ENCODE measurements around the gene ASCC3. TPM values are rescaled to one million over a fixed set of nuclear protein-coding genes. Genes with fewer than 3 reads are reported as not detected.

Gene ASCC3
- total RNA-seq, 1 donor from 2014 or later = 62.9 TPM

DNA sequence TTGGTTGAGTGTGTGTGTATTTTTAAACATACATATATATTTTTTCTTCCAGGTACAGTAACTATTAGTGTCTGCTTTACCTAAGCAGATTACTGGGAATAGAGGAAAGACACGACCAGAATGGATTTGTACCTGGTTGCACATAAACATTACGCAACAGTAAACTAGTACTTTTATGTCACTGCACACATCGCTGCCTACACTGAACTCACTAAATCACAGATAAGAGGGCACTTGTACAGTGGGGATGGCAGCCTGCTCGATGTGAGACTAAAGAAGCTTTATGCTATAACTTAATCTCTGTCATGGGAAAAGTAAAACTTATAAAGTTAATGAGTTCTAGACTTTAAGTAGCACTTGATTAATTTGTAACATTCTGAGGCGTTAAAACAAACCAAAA is 326.9 kb downstream of the ASCC3 start:
- H3K9me3 Mint-ChIP-seq = no peaks in the 10 kb centered on the region
- intact Hi-C loops (cut with micrococcal nuclease) = no loop called here
- no peak overlapping the region for H3K4me3 Mint-ChIP-seq (ENCODE audit: low read depth)
- no peak overlapping the region for H3K27ac Mint-ChIP-seq
- DNase-seq (ENCODE audit: low spot score) = no peak
- no peaks in the 10 kb centered on the region for H3K27me3 Mint-ChIP-seq (ENCODE audit: low read depth)
- H3K36me3 Mint-ChIP-seq (ENCODE audit: low read depth) = no peaks in the 10 kb centered on the region
- H3K4me1 Mint-ChIP-seq (ENCODE audit: low read depth) = no peaks in the 10 kb centered on the region

DNA sequence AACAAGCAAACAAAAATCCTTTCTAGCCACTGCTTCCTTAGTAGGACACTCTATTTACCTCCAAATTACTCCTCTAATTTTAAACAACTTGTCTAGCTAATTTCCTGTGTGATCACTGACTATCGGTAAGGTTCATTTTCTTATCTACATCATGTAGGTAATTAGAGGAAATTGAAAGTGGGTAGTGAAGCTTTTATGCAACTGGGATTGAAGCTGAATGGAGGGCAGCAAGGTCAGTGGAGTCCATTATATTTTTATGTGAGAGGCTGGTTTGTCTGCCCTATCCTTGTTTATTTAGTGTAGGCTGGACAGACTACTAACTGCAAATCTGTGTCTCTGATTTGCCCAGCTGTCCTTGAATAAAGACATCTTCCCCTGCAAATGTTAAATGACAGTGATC is 327.9 kb downstream of the ASCC3 start:
- intact Hi-C loops (cut with micrococcal nuclease) = no loop called here
- no peak overlapping the region for H3K27ac Mint-ChIP-seq
- H3K4me1 Mint-ChIP-seq (ENCODE audit: low read depth) = no peaks in the 10 kb centered on the region
- no peaks in the 10 kb centered on the region for H3K9me3 Mint-ChIP-seq
- no peaks in the 10 kb centered on the region for H3K27me3 Mint-ChIP-seq (ENCODE audit: low read depth)
- H3K4me3 Mint-ChIP-seq (ENCODE audit: low read depth) = no peak overlapping the region
- no peaks in the 10 kb centered on the region for H3K36me3 Mint-ChIP-seq (ENCODE audit: low read depth)
- DNase-seq (ENCODE audit: low spot score) = no peak

DNA sequence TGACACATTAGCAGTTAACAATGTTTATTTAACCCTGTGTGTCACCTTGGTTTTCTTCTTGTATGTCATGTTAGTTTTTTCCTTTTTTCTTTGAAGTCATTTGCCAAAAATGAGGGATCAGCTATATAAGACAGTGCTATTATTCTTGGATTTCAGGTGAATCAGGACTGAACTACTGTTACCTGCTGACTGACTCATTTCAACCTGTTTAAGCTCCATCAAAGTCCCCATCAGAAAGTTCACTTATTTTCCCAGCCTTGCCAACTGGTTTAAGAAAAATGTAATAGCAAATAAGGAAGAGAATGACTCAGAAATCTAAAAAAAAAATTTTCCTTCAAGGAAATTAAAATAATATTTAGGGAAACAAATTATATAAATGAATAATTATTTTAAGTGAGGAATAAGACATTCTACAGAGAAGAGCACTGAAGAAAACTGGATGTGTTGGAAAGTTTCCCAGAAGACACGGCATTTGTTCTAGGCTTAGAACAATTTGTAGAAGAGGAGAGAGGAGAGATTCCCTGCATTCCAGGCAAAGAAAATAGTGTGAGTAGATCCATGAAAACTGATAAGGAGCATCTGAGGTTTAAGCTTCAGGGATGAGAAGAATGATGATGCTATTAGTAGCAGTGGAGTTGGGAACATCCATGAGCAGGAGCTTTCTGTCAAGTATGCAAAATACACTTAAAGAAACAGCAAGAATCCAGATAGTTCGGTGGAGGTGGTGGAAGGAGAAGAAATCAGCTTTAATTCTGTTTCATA is 331.5 kb downstream of the ASCC3 start:
- DNase-seq (ENCODE audit: low spot score) = no peak
- Mint-ChIP-seq H3K36me3 (ENCODE audit: low read depth) (no peaks in the 10 kb centered on the region), H3K4me1 (ENCODE audit: low read depth) (no peaks in the 10 kb centered on the region), H3K27me3 (ENCODE audit: low read depth) (no peaks in the 10 kb centered on the region), H3K27ac (no peak overlapping the region), H3K9me3 (no peaks in the 10 kb centered on the region), H3K4me3 (ENCODE audit: low read depth) (no peak overlapping the region)
- intact Hi-C loops (cut with micrococcal nuclease) = no loop called here

DNA sequence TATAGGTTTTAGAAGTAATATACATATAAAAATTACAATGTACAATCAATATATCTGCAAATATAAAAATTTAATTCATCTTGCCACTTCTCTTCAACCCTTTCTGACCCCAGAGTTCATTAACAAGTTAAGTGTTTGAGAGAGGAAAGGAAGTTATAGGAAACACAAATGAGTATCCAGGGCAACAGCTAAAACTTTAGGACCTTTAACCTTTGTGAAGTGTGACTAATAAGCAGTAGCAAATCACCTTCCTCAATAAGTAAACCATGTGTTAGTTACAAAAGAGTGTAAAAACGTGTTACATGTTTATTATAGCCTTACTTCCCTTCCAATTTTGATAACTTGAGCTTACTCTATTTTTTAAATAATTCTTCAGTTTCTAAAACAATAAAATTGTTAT is 343.0 kb downstream of the ASCC3 start:
- Mint-ChIP-seq H3K36me3 (ENCODE audit: low read depth) (peaks cover 29% of the 10 kb centered on the region), H3K4me1 (ENCODE audit: low read depth) (no peaks in the 10 kb centered on the region), H3K9me3 (no peaks in the 10 kb centered on the region), H3K27me3 (ENCODE audit: low read depth) (no peaks in the 10 kb centered on the region), H3K27ac (no peak overlapping the region), H3K4me3 (ENCODE audit: low read depth) (no peak overlapping the region)
- DNase-seq (ENCODE audit: low spot score) = no peak
- intact Hi-C loops (cut with micrococcal nuclease) = no loop called here

DNA sequence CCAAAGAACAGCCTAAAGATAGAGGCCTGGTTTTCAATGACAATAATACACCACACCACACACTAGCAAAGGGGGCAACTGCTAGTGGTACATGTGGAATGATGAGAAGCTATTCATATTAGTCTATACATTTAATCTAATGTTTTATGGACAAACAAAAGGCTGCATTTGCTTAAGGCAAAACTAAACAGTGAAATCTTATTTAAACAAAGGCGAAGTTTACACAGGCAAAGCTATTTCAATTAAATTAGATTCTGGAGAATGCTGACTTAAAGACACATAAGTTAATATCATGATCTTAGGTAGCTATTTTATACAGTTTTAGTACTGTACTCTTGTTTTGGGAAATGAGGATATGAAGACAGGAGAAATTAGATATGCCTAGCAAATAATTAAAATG is 362.5 kb downstream of the ASCC3 start:
- Mint-ChIP-seq H3K36me3 (ENCODE audit: low read depth) (peaks cover 11% of the 10 kb centered on the region), H3K27me3 (ENCODE audit: low read depth) (no peaks in the 10 kb centered on the region), H3K4me3 (ENCODE audit: low read depth) (no peak overlapping the region), H3K4me1 (ENCODE audit: low read depth) (no peaks in the 10 kb centered on the region), H3K9me3 (no peaks in the 10 kb centered on the region), H3K27ac (no peak overlapping the region)
- DNase-seq (ENCODE audit: low spot score) = no peak
- intact Hi-C loops (cut with micrococcal nuclease) = no loop called here

DNA sequence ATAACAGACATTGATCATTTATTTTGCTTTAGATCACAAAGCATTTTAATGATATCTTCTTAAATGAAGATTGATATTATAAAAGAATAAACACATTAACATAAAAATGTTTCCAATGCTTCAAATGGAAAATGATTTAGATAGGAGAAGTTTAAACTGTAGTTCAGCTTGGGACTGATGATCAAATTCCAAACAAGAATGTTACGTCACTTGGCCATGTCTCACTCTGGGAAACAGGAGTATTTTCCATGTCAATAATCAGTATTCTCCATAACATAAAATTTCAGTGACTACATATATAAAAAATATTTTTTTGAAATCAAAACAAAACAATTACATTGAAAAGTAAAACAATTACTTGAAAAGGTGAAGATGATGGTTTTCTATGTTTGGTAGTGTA is 363.5 kb downstream of the ASCC3 start:
- no peak for DNase-seq (ENCODE audit: low spot score)
- intact Hi-C loops (cut with micrococcal nuclease) = no loop called here
- H3K4me3 Mint-ChIP-seq (ENCODE audit: low read depth) = no peak overlapping the region
- H3K4me1 Mint-ChIP-seq (ENCODE audit: low read depth) = no peaks in the 10 kb centered on the region
- H3K27ac Mint-ChIP-seq = no peak overlapping the region
- no peaks in the 10 kb centered on the region for H3K9me3 Mint-ChIP-seq
- H3K27me3 Mint-ChIP-seq (ENCODE audit: low read depth) = no peaks in the 10 kb centered on the region
- peaks cover 13% of the 10 kb centered on the region for H3K36me3 Mint-ChIP-seq (ENCODE audit: low read depth)

DNA sequence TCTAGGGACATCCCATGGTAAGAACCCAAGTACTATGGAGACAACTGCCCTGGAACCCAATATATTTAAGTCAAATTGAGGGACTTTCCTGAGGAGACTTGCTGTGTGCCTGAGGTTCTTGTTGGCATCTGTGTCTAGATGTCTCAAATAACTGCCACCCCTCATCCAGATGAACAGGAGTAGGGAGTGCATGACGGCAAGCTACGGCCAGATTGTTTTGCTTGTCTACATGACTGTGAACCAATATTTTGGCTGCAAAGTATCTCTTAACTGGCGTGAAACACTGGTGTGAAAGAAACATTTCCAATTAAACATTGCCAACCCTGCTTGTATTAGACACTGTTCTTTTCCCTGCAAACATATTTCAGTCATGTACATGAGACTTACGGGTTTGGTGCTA is 364.0 kb downstream of the ASCC3 start:
- intact Hi-C loops (cut with micrococcal nuclease) = no loop called here
- H3K4me3 Mint-ChIP-seq (ENCODE audit: low read depth) = no peak overlapping the region
- DNase-seq (ENCODE audit: low spot score) = no peak
- H3K36me3 Mint-ChIP-seq (ENCODE audit: low read depth) = peaks cover 16% of the 10 kb centered on the region
- no peak overlapping the region for H3K27ac Mint-ChIP-seq
- no peaks in the 10 kb centered on the region for H3K27me3 Mint-ChIP-seq (ENCODE audit: low read depth)
- no peaks in the 10 kb centered on the region for H3K4me1 Mint-ChIP-seq (ENCODE audit: low read depth)
- no peaks in the 10 kb centered on the region for H3K9me3 Mint-ChIP-seq

DNA sequence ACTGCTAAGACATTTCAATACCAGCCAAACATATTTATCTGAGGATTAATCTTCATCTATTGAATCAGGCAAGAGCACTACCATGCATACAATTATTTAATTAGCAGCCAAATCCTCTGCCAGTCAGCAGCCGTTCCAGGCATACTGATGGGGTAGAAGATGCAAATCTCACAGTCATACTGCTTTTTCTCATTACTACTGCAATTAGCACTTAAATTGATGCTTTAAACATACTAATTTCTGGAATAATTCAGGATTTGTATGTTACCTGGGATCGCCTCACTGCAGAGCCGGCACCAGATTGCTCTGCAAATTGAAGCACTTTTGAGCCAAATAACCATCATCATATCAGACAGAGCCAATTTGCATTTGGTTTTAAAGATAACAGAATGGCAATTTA is 366.5 kb downstream of the ASCC3 start:
- DNase-seq (ENCODE audit: low spot score) = no peak
- Mint-ChIP-seq H3K36me3 (ENCODE audit: low read depth) (peaks cover 32% of the 10 kb centered on the region), H3K27me3 (ENCODE audit: low read depth) (no peaks in the 10 kb centered on the region), H3K4me3 (ENCODE audit: low read depth) (no peak overlapping the region), H3K9me3 (no peaks in the 10 kb centered on the region), H3K4me1 (ENCODE audit: low read depth) (no peaks in the 10 kb centered on the region), H3K27ac (no peak overlapping the region)
- intact Hi-C loops (cut with micrococcal nuclease) = no loop called here

DNA sequence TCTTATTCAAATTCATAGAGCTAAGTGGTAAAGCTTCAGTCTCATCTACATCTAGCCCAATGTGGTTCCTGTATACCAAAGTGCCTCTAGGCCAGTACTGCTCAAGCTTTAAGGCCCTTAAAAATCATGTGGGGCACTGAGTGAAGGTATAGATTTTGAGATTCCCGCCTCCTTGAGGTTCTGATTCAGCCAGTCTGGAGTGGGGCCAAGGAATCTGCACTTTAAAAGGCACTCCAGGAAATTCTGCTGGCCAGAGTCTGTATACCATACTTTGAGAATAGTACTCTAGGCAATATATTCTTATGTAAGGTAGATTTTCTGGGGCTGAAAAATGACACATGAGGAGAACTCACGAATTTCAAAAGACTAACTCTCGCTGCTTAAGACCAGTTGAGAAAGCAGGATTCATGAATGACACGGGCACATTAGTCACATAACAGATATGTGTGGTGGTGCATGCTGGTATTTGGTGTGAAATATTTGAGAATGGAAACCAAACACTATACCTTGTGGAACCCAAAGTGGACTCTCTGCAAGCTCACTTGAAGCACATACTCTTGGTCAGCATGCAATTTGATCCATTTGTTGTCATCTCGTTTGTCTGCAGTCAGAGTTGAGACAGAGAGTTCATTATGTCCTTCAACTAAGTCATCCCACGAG is 368.8 kb downstream of the ASCC3 start:
- Mint-ChIP-seq H3K4me3 (ENCODE audit: low read depth) (no peak overlapping the region), H3K4me1 (ENCODE audit: low read depth) (no peaks in the 10 kb centered on the region), H3K27me3 (ENCODE audit: low read depth) (no peaks in the 10 kb centered on the region), H3K27ac (no peak overlapping the region), H3K36me3 (ENCODE audit: low read depth) (peaks cover 36% of the 10 kb centered on the region), H3K9me3 (no peaks in the 10 kb centered on the region)
- DNase-seq (ENCODE audit: low spot score) = no peak
- intact Hi-C loops (cut with micrococcal nuclease) = no loop called here

DNA sequence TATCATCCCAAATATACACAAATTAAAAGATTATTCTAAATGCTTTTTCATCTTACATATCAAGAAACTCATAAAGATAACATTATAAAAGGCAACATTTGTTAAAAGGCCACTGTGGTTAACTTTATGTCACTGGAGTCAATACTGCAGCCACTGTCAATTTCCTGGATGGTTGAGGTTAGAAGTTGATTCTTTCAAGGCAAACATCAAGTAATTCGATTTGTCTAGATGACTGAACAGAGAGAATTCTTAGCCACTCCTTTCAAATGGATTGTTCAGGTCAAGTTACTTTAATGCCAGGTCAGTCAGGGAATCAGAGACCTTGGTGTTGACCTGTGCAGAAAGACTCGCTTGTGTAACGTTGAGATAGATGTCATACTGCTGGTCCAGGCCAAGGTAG is 372.0 kb downstream of the ASCC3 start:
- H3K4me3 Mint-ChIP-seq (ENCODE audit: low read depth) = no peak overlapping the region
- H3K27ac Mint-ChIP-seq = no peak overlapping the region
- no peak for DNase-seq (ENCODE audit: low spot score)
- H3K9me3 Mint-ChIP-seq = no peaks in the 10 kb centered on the region
- intact Hi-C loops (cut with micrococcal nuclease) = no loop called here
- peaks cover 28% of the 10 kb centered on the region for H3K36me3 Mint-ChIP-seq (ENCODE audit: low read depth)
- H3K27me3 Mint-ChIP-seq (ENCODE audit: low read depth) = no peaks in the 10 kb centered on the region
- no peaks in the 10 kb centered on the region for H3K4me1 Mint-ChIP-seq (ENCODE audit: low read depth)

DNA sequence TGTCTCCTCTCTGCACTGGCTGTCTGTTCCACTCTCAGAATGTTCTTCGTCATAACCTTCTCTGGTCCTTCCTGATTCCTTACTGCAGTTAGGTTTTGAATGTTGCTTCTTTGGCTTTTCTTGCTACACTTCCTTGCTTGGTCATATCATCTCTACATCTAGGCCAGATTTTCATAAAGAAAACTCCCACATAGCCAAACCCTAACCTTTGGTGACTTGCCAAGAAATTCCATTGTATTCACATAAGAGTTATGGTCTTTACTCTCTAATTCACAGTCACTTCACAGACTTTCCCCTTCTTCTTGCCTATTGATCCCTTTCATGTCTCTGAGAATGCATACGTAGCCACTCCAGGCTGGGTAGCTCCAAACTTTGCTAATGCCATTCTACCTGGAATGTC is 374.5 kb downstream of the ASCC3 start:
- intact Hi-C loops (cut with micrococcal nuclease) = no loop called here
- Mint-ChIP-seq H3K4me1 (ENCODE audit: low read depth) (no peaks in the 10 kb centered on the region), H3K27ac (no peak overlapping the region), H3K4me3 (ENCODE audit: low read depth) (no peak overlapping the region), H3K36me3 (ENCODE audit: low read depth) (peaks cover 16% of the 10 kb centered on the region), H3K9me3 (no peaks in the 10 kb centered on the region), H3K27me3 (ENCODE audit: low read depth) (peaks cover 5% of the 10 kb centered on the region)
- no peak for DNase-seq (ENCODE audit: low spot score)

DNA sequence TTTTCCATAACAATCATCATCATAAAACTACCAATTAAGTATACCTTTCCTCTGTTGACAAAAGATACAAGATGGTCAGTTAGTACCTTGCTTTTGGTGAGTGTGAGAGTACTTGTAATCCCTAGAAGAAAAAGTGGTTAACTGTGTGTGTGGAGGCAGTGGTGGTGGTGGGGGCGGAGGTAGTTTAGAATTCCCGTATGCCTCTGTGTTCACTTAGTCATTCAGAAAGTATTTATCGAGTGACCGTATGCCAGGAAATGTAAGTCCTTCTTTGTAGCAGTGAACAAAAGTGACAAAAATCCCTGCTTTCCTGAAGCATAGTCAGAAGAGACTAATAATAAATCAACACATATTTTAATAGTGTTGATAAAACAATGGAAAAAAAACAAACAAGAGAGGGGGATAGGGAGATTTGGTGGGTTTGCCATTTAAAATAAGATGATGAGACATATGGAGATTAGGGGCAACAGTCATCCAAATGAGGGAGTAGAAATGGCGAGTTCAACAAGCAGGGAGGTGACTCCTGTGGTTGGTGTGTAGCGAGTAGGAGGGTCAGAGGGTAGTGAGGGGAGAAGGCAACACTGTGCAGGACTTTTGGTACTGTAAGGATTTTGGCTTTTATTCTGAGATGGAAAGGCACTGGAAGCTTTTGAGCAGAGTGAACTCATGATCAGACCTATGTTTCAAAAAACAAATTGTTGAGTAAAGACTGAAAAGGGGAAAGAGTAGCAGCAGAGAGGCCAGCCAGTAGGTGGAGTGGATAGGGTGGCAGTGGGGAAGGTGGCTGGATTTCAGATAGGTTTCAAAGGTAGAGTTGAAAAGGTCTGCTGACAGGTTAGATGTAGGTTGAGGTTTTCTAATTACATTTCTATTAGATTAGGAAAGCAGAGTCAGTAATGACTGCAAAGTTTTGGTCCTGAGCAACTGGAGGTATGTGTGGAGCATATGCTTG is 376.1 kb downstream of the ASCC3 start:
- Mint-ChIP-seq H3K36me3 (ENCODE audit: low read depth) (peaks cover 6% of the 10 kb centered on the region), H3K27ac (no peak overlapping the region), H3K4me3 (ENCODE audit: low read depth) (no peak overlapping the region), H3K27me3 (ENCODE audit: low read depth) (peaks cover 7% of the 10 kb centered on the region), H3K9me3 (no peaks in the 10 kb centered on the region), H3K4me1 (ENCODE audit: low read depth) (no peaks in the 10 kb centered on the region)
- intact Hi-C loops (cut with micrococcal nuclease) = no loop called here
- no peak for DNase-seq (ENCODE audit: low spot score)

All from activated T-helper 2 cell treated with anti-CD3 and anti-CD28 coated beads, Interferon-gamma antibody, Interleukin-2, Interleukin-4, amounts not matched to agents 10 μg/mL and 5 μg/mL and 100 μg/mL, durations not matched to agents 14 hours and 24 hours and 36 hours (primary cell).